ENCODE results near the gene PTAFR.
A peak's percentile ranks its signal among the peaks of the same experiment; 100 is the strongest.

GRCh38 chr1:28208818-28209441, 32.4 kb upstream of the PTAFR start:
- TF ChIP-seq CTCF (IDR thresholded peaks at IDR 0.05; ENCODE audit: low read depth, low read length, poor library complexity, severe bottlenecking) (peak; percentile 73), EZH2phosphoT487 (IDR thresholded peaks at IDR 0.05; ENCODE audit: borderline replicate concordance, low read length) (no peak)
